Umbilical cord (tissue), 2 donors: ENCODE results near the gene SPAM1. TPM values are rescaled to one million over a fixed set of nuclear protein-coding genes. Genes with fewer than 3 reads are reported as not detected.
"Not testable (repeated sequence)": the region's sequence is repeated elsewhere in the genome, so short reads cannot be mapped to it uniquely, and the experiment has no call there.

Experiments used
- DNase-seq: peaks from one replicate; pipeline ENCODE4 v3.0.0-alpha.2; 2015; ENCODE audit warnings: low spot score
- total RNA-seq: library from RNA; depleted of rRNA; stranded (reverse); fragments of >200 nt; gene quantifications from one replicate; pipeline ENCODE4 v1.2.3, GENCODE V29; 2014; ENCODE audit warnings: low replicate concordance; ENCODE audit not compliant: insufficient read depth

Gene SPAM1, protein sequence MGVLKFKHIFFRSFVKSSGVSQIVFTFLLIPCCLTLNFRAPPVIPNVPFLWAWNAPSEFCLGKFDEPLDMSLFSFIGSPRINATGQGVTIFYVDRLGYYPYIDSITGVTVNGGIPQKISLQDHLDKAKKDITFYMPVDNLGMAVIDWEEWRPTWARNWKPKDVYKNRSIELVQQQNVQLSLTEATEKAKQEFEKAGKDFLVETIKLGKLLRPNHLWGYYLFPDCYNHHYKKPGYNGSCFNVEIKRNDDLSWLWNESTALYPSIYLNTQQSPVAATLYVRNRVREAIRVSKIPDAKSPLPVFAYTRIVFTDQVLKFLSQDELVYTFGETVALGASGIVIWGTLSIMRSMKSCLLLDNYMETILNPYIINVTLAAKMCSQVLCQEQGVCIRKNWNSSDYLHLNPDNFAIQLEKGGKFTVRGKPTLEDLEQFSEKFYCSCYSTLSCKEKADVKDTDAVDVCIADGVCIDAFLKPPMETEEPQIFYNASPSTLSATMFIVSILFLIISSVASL
- 1.2 TPM for total RNA-seq

DNA sequence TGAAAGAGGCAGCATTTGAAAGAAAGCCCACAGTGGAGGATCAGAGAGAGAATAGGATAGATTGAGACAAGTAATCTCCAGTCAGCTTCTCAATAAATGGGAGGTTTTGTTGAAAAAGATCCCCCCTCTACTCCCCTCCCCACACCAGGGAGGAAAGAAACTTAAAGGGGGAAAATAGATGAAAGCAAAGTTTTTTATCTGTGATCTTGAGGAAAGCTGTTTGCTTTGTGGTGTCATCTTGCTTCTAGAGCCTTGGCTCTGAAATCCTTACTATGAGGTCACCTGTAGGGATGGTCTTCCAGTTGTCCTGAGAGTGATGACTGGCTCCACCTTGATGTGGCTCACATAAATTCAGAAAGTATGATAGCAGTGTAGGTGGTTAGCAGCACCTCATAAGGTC is at the start of gene SPAM1:
TSS of gene SPAM1 (plus strand) at position 301 of the 400 bp plus-strand sequence. CDS start 28,330 bp downstream, outside the sequence.
- no peak for DNase-seq

DNA sequence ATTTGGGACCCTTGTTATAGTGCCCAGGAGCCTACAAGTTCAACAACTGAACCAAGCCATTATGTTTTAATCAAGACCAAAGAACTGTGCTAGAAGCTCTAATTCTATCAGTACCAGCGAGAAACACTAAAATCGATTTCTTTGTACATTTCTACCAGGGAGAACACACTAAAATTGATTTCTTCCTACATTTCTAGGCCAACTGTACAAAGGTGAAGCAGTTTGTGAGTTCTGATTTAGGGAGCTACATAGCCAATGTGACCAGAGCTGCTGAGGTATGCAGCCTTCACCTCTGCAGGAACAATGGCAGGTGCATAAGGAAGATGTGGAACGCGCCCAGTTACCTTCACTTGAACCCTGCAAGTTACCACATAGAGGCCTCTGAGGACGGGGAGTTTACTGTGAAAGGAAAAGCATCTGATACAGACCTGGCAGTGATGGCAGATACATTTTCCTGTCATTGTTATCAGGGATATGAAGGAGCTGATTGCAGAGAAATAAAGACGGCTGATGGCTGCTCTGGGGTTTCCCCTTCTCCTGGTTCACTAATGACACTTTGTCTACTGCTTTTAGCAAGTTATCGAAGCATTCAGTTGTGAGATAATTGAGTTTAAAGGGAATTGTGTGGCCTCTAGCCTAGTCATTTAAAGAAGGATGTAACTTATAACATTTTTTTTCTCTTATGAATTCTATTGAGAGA is 48.3 kb upstream of the SPAM1 start:
- no peak for DNase-seq

DNA sequence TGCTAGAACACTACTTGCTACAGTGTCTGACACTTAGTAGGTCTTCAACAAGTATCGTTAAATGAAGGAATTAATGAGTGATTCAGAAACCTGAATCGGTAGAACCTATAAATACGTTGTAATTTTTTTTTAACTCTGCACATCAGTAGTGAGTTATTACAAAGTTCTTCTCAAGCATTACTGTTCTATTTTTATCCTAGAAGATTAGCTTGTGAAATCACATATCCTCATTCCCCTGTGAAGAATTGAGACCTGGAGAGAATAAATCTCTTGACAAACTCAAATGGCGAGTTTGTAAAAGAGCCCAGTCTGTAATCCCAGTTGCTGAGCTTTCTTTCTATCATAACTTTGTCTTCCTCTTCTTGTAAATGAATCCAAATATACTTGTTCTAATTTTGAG is 45.4 kb upstream of the SPAM1 start:
- DNase-seq = peak; percentile 46

DNA sequence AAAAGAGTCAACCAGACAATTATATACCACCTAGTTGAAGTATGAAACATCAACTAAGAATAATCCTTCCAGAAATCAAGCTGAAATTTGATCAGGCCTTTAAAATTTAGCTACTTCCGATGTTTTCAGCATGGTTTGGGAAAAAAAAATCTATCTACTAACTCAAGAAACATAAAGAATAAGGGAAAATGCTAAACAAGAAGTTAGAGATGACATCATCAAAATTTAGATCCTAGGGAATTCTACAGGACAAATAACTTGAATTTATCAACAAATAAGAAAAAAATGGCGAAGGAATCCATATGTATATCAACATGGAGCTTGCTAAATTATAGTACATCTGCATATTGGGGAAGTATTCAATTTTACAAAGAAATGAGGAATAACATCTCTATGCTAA is 43.7 kb upstream of the SPAM1 start:
- no peak for DNase-seq

DNA sequence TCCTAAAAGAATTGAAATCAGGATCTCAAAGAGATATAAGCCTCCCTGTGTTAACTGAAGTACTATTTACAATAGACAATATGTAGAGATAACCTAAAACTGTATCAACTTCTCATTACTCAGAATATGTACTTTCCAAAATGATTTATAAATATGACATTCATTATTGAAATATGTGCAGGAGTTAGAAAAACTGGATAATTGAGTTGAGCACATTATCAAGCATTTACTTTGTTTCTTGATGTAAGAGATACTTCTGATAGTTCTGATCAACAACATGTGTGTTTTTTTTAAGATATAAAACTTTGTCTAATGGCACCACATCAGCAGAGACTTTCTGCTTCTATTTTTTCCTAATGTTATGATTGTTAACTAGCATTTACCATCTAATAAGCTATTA is 41.9 kb upstream of the SPAM1 start:
- DNase-seq = no peak

DNA sequence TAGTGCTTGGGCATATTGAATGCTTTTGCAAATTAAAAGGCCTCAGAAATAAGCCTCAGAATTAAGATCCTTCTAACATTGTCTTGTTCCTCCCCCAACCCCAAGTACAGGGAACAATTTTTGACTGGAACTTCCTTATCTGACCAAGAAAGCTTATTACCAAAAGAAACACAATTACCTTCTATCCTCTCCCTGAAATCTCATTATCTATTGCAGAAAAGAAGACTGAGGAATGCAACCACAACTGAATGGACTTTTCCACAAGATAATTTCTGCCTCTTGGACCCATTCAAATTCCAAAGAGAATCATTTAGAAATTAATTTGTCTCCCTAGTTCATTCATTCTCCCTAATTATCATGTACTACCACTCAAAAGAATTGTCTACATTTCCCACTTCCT is 36.8 kb upstream of the SPAM1 start:
- no peak for DNase-seq

DNA sequence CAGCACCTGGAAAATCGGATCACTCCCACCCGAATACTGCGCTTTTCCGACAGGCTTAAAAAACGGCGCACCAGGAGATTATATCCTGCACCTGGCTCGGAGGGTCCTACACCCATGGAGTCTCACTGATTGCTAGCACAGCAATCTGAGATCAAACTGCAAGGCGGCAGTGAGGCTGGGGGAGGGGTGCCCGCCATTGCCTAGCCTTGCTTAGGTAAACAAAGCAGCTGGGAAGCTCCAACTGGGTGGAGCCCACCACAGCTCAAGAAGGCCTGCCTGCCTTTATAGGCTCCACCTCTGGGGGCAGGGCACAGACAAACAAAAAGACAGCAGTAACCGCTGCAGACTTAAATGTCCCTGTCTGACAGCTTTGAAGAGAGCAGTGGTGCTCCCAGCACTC is 30.3 kb upstream of the SPAM1 start:
- not testable (repeated sequence) for DNase-seq

DNA sequence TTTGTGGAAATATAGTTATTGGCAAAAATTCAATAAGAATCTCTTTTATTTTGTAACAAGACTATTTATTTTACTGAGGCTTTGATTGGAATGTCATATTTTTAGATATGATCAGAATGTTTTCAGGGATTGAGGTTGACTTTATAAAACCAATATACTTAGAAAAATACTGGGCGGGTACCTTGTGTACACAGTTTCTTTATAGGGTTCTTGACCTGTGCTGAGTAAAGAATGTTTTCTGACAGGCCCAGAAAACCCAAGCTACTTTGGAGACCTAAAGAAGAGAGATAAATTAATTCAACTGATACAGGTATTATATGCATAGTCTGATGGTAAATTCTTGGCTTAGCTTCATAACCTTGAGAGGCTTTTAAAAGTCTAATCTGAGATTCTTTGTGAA is 23.9 kb upstream of the SPAM1 start:
- DNase-seq = no peak

DNA sequence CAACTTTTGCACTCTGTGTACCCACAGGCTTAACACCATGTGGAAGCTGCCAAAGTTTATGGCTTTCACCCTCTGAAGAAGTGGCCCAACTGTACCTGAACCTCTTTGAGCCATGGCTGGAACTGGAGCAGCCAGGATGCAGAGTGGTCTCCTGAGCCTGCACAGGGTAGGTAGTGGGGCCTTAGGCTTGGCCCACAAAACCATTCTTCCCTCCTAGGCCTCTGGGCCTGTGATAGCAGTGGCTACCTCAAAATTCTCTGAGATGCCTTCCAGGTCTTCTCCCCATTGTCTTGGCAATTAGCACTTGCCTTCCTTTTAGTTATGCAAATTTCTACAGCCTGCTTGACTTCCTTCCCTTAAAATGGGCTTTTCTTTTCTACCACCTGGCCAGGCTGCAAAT is 19.3 kb upstream of the SPAM1 start:
- DNase-seq = no peak

DNA sequence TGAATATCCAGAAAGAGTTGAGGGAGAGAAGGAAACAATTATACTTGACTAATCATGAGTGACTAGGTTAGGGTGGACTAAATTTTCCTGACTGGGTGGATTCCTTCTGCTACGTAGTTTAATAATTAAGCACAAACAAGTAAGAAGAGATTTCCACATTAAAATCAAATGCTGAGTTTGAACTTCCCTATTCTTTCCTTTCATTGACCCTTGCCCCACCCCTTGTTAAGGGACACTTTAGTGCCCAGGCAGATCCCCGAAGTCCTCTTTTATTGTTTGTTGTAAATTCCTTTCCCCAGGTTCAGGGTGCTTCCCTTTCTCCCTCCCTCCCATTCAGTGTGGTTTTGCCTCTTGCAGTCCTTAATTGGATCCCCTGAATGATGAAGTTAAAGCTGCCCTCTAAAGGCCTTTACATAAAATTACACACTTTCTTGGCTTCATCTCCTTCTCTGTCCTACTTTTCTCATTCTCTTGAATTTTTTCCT is 8.8 kb upstream of the SPAM1 start:
- DNase-seq = peak; percentile 19

DNA sequence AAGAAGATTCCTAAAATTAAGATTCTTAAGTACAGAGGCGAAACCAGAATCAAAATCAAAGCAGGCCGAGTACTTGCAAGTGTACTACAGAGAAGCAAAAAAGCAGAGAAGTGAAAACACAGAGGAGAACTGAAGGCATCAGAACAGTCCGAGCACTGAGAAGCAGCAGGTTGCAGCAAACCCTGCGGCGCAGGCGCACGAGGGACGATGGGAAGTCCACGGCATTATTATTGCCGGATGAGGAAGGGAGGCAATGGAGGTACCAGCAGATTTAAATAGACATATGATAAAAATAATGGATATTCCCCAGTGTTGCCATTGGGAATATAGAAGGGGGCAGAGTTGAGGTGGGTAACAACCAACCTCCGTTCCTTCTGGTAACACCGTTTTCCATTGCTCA is 7.2 kb upstream of the SPAM1 start:
- DNase-seq = no peak

DNA sequence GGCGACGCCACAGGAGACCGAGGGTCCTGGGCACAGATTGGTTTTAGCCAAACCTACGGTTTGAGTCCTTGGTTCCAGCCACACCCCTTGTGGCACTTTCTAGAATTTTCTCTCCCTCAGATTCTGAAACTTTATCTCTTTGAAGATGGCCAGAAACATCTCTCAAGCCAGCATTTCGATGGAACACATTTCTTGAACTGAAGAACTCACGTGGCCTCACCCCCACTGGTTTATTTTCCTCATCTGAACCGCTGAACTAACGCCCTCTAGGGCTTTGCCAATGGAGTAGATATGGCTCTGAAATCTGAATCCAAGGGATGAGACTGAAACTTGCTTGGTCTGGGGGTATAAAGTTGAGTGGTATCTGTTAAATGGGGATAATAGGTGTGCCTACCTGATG is 6.7 kb upstream of the SPAM1 start:
- no peak for DNase-seq

DNA sequence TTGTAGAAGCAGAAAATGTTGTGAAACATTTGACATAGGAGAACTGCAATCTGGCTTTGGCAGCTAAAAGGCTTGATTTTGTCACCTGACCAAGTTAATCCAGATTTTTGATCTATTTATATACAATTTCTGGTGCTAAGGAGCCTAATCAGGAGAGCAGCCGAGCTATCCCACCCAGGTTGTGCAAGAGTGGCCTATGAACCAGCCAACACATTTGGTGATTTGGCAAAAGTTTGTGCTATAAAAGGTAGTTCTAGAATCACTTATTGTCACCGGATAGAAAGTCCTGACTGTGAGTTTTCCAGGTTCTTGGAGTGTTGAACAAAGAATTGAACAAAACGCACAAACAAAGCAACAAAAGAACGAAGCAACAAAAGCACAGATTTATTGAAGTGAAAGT is 1.4 kb upstream of the SPAM1 start:
- no peak for DNase-seq

DNA sequence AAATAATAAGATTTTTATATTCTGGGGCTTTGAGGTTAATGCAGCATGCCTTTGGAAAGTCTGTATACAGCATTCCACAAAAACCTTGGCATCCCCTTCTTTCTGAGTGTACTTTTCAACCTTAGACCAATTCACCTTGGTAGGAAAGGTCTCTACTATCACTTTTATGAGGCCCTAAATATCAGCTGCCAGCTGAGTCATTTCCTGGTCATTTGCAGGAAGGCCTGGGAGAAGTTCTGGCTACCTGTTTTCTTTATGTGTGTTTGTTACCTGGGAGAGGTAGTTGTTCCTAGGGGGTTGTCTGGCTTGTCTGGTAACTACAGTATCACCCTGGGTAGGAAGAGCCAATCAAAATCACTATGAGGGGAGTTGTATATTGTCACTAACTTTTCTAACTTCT is 4.1 kb downstream of the SPAM1 start:
- no peak for DNase-seq

DNA sequence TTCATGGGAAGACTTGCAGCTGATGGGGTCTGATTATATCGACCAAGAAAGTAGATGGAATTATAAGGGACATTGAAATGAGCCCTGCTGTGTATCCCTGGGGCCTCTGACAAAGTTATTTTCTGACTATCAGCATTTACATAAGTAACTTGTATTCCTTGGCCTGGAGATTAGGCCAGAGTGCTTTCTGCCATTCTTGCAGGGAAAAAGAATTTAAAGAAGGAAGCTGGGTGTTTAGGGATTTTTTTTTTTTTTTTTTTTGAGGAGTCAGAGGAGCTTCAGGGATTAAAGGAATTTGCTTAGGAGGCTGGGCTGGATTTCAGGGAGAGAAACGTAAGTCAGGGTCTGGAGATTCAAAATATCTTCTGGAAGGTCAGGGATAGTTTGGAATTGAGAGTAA is 4.6 kb downstream of the SPAM1 start:
- peak; percentile 68 for DNase-seq

DNA sequence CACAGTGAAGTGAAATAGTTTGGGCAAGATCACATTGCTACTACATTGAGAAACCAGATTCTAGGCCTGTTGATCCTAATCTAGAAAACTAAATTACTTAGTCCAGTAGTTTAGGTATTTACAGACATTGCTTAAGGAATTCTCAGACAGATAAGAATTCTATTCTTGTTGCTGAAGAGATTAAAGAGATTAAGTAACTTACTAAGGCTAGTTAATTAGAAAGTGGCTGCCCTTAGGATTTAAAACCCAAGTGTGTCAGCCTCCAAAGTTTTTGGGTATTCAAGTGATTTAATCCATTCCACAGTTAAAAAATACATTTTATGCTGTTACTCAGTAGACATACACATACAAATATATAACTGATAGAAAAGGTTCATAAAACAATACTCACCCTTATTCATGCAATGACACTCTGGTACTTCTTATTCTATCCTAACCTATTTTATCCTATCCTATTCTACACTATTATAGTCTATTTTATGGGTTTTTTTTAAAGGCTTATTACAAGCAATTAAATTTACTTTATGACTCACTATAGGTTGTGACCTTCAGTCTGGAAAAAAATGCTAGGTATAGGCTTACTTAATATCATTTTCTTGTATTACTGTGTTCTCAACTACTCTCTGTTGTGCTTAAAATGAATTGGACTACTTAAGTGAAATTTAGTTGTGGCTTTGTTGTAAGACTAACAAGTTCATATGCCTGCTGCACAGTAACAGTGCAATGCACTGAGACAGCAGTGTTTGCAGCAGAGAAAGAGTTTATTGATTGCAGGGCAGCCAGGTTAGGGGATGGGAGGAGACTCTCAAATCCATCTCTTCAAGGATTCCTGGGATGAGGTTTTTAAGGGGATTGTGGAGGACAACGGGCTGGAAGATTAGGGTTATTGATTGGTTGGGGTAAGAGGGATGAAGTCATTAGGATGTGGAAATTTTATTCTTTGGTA is 10.7 kb downstream of the SPAM1 start:
- no peak for DNase-seq

DNA sequence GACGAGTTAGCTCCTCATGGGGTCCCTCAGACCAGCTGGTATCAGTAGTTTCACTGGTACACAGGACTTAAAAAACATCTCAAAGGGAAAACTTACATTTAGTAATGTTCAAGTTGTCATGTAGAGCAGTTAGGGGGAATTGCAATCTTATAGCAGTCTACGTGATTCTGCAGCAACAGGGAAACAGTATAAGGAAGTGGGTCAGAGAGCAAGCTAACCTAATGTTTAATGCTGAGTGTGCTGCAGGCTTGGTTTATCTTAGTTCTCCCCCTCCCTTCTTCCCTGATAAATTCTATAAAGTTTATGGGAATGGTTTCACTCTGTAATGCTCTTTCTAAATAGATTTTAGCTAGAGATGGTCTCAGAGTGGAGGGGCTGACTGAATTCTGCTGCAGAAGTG is 11.3 kb downstream of the SPAM1 start:
- DNase-seq = no peak

DNA sequence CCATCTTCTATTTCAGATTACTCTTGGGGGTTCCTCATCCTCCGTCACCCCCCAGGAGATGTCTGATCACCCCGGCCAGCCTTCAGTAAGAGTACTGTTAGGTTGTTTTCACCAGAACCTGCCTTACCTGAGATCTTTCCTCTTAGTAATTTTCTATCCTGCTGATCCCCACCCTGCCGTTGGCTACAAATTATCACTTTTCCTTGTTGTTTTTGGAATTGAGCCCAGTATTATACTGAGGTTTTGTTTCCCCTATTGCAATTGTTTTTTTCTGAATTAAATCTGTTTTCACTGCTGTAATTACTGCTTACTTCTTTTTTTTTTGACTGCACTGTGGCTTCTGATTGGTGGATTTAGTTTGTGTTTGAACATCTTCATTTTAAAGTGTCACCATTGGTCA is 14.7 kb downstream of the SPAM1 start:
- DNase-seq = no peak

DNA sequence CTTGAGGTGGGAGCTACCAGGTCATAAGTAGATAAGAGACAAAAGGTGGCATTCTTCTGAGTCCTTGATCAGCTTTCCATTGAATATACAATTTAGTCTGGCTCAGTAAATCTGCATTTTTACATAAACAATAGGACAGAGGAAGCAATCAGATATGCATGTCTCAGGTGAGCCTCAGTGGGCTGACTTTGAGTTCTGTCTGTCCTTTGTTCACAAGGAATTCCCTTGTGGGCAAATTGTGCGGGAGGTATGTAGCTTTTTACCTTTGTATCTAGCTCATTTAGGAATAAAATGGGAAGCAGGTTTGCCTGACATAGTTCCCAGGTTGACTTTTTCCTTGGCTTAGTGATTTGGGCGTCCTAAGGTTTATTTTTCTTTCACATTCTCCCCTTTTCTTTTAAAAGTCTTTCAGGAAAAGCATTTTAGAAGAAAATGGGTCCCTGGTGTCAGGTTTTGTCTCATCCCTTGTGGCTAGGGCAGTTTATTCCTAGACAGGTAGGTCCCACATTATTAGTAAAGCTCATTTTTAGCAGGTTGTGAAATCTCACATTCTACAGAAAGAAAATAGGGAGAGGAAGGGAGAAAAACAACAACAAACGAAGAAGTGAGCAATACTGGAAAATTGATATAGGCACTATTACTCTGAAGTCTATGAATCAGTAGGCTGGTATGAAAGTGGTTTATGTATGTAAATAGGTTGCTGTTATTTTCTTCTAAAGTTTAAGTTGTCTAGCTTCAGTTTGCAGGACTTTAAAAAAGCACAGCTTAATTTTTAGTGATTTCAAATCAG is 16.5 kb downstream of the SPAM1 start:
- DNase-seq = no peak

DNA sequence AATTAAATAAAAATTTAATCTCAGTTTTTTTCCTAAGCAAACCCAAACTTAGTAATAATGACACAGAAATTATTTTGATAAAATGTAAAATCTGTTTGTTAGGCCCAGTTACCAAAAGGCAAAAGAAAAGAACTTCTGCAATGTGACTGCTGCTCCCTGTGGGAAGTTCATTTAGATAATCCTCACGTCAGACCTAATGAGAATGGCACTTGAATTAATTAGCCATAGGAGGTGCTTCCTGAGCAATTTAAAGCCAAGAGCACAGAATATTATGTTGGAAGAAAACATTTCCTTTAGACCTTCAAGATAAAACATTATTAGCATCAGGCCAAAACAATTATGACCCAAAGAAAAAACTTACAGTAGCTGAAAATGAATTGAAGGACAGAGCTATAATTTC is 19.4 kb downstream of the SPAM1 start:
- DNase-seq = no peak

DNA sequence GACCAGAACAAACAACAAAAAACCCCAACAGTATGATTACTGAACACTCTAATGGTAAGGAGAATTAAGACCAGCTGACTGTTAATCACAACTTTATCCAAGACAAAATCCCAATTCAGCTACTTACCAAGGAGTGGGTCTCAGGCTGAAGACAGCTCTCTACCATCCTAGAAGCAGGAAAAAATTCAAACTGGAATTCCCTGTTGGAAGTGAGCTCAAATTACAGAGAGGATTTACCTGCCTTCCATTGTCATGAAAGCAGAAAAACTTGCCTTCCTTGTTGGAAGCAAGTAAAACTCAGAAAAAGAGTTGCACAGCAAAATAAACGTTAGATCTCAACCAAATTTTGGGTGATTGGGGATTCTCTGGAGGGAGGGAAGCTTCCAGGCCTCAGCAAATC is 20.9 kb downstream of the SPAM1 start:
- DNase-seq = no peak
